ENCODE measurements around the gene KIF20B. TPM values are rescaled to one million over a fixed set of nuclear protein-coding genes. Genes with fewer than 3 reads are reported as not detected.

KIF20B gene
- total and polyA plus RNA-seq, 2 donors from 2014 or later, result 0.67 to 7.3 TPM

DNA sequence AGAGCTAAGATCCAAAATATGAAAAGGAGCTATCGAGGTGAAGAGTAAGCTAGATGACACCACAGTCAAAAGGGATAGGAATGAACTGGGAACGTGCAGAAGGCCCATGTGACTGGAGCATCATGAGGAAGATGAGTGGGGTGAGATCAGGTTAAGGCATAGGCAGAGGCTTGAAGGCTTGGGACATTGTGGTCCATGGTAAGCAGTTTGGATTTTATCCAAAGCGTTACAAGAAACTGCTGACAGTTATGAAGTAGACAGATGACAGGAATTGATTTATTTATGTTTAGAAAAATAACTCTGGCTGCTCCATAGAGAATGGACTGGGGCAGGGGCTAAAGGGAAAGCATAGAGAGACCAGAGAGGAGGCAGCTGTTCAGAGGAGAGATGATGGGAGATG, 38.2 kb upstream of the KIF20B start:
- Histone ChIP-seq H3K27ac (ENCODE audit: low read depth in 2 of 2, low read length in 2 of 2) (no peak overlapping the region), H3K9ac (ENCODE audit: low read length in 3 of 3) (no peak overlapping the region), H3K9me3 (ENCODE audit: control insufficient read depth in 2 of 3, insufficient read depth in 1 of 3, low read length in 3 of 3) (no peaks in the 10 kb centered on the region), H3K4me3 (ENCODE audit: low read length in 3 of 3) (no peak overlapping the region), H3K27me3 (ENCODE audit: control insufficient read depth, insufficient read depth, low read length) (no peaks in the 10 kb centered on the region), H3K4me1 (ENCODE audit: control insufficient read depth in 2 of 3, insufficient read depth in 2 of 3, low read depth in 1 of 3, low read length in 3 of 3) (no peaks in the 10 kb centered on the region), H3K36me3 (ENCODE audit: control insufficient read depth in 2 of 3, insufficient read depth in 3 of 3, low read length in 3 of 3) (no peaks in the 10 kb centered on the region)
- TF ChIP-seq, protein P1, sequence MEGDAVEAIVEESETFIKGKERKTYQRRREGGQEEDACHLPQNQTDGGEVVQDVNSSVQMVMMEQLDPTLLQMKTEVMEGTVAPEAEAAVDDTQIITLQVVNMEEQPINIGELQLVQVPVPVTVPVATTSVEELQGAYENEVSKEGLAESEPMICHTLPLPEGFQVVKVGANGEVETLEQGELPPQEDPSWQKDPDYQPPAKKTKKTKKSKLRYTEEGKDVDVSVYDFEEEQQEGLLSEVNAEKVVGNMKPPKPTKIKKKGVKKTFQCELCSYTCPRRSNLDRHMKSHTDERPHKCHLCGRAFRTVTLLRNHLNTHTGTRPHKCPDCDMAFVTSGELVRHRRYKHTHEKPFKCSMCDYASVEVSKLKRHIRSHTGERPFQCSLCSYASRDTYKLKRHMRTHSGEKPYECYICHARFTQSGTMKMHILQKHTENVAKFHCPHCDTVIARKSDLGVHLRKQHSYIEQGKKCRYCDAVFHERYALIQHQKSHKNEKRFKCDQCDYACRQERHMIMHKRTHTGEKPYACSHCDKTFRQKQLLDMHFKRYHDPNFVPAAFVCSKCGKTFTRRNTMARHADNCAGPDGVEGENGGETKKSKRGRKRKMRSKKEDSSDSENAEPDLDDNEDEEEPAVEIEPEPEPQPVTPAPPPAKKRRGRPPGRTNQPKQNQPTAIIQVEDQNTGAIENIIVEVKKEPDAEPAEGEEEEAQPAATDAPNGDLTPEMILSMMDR (IDR thresholded peaks at IDR 0.05; ENCODE audit: borderline replicate concordance, extremely low read depth, insufficient read depth), result no peak
- no peak for FAIRE-seq
- intact Hi-C loops (cut with DNase I), result no loop called here
- no peak for DNase-seq

DNA sequence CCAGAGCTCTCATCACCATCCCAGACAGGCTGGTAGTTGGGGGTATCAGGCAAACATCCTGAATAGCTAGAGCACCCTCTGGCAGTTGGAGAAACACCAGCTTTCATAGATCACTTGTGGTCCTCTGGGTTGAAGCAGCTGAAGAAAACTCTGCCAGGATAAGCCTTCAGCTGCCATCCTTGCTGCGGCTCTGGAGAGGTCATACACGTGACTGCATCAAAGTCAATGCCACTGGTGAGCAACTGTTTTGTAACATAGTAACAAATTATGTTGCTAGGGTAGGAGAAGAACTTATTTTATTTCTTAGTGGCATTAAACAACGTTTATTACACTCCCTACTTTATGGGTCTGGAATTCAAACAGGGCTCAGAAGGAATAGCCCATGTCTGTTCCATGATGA, 37.2 kb upstream of the KIF20B start:
- no peak for DNase-seq
- Histone ChIP-seq H3K4me1 (ENCODE audit: control insufficient read depth in 2 of 3, insufficient read depth in 2 of 3, low read depth in 1 of 3, low read length in 3 of 3) (no peaks in the 10 kb centered on the region), H3K36me3 (ENCODE audit: control insufficient read depth in 2 of 3, insufficient read depth in 3 of 3, low read length in 3 of 3) (no peaks in the 10 kb centered on the region), H3K27me3 (ENCODE audit: control insufficient read depth, insufficient read depth, low read length) (no peaks in the 10 kb centered on the region), H3K4me3 (ENCODE audit: low read length in 3 of 3) (no peak overlapping the region), H3K9me3 (ENCODE audit: control insufficient read depth in 2 of 3, insufficient read depth in 1 of 3, low read length in 3 of 3) (no peaks in the 10 kb centered on the region), H3K9ac (ENCODE audit: low read length in 3 of 3) (no peak overlapping the region), H3K27ac (ENCODE audit: low read depth in 2 of 2, low read length in 2 of 2) (no peak overlapping the region)
- TF ChIP-seq, protein P1 (IDR thresholded peaks at IDR 0.05; ENCODE audit: borderline replicate concordance, extremely low read depth, insufficient read depth), result no peak
- intact Hi-C loops (cut with DNase I), result no loop called here
- no peak for FAIRE-seq

DNA sequence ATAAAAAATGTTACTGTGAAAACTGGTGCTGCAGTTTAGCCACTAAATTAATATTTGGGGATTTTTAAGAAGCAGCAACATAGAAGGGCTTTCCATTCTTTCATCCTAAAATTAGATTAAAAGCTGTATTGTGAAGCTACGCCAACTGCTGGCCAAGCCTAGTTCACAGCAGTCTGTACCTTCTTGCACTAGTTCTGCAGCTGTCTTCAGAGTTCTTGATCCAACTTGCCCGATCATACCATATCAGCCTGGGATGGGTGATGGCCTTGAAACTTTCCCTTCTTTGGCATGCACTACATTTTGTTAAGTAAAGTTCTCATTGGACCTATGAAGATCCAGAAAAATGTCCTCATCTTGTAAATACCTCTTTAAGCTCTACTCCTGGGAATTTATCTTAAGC, 36.1 kb upstream of the KIF20B start:
- no peaks in the 10 kb centered on the region for H3K27me3 ChIP-seq (ENCODE audit: control insufficient read depth, insufficient read depth, low read length)
- intact Hi-C loops (cut with DNase I), result no loop called here
- TF ChIP-seq, protein P1 (IDR thresholded peaks at IDR 0.05; ENCODE audit: borderline replicate concordance, extremely low read depth, insufficient read depth), result no peak
- no peak overlapping the region for H3K9ac ChIP-seq (ENCODE audit: low read length in 3 of 3)
- H3K27ac ChIP-seq (ENCODE audit: low read depth in 2 of 2, low read length in 2 of 2), result no peak overlapping the region
- no peak overlapping the region for H3K4me3 ChIP-seq (ENCODE audit: low read length in 3 of 3)
- DNase-seq, result no peak
- H3K36me3 ChIP-seq (ENCODE audit: control insufficient read depth in 2 of 3, insufficient read depth in 3 of 3, low read length in 3 of 3), result no peaks in the 10 kb centered on the region
- H3K9me3 ChIP-seq (ENCODE audit: control insufficient read depth in 2 of 3, insufficient read depth in 1 of 3, low read length in 3 of 3), result no peaks in the 10 kb centered on the region
- no peaks in the 10 kb centered on the region for H3K4me1 ChIP-seq (ENCODE audit: control insufficient read depth in 2 of 3, insufficient read depth in 2 of 3, low read depth in 1 of 3, low read length in 3 of 3)
- no peak for FAIRE-seq

DNA sequence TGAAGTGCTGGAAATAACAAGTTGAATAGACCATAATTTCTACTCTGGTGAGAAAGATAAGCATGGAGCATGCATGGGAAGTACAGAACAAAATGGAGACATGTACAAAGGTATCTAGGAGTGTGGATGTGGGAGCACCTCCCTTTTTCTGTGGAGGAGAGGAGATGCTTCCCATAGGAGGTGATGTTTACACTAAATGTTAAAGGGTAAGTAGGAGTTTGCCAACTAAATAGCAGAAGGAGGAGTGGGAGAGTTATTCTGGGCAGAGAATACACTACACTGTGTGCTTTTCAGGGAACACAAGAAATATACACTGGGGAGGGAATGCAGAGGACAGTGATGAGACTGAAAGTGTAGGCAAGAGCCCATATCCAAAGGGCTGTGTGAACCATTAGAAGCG, 35.3 kb upstream of the KIF20B start:
- Histone ChIP-seq H3K27me3 (ENCODE audit: control insufficient read depth, insufficient read depth, low read length) (no peaks in the 10 kb centered on the region), H3K4me3 (ENCODE audit: low read length in 3 of 3) (no peak overlapping the region), H3K4me1 (ENCODE audit: control insufficient read depth in 2 of 3, insufficient read depth in 2 of 3, low read depth in 1 of 3, low read length in 3 of 3) (no peaks in the 10 kb centered on the region), H3K27ac (ENCODE audit: low read depth in 2 of 2, low read length in 2 of 2) (no peak overlapping the region), H3K9ac (ENCODE audit: low read length in 3 of 3) (no peak overlapping the region), H3K9me3 (ENCODE audit: control insufficient read depth in 2 of 3, insufficient read depth in 1 of 3, low read length in 3 of 3) (no peaks in the 10 kb centered on the region), H3K36me3 (ENCODE audit: control insufficient read depth in 2 of 3, insufficient read depth in 3 of 3, low read length in 3 of 3) (no peaks in the 10 kb centered on the region)
- DNase-seq (no peak), FAIRE-seq (no peak)
- TF ChIP-seq, protein P1 (IDR thresholded peaks at IDR 0.05; ENCODE audit: borderline replicate concordance, extremely low read depth, insufficient read depth), result no peak
- intact Hi-C loops (cut with DNase I), result no loop called here
